Activated CD4-positive, CD25-positive, alpha-beta regulatory T cell (primary cell): ENCODE results near the gene SPCS3.
"Not testable (repeated sequence)": the region's sequence is repeated elsewhere in the genome, so short reads cannot be mapped to it uniquely, and the experiment has no call there.

ENCODE experiments used
- DNase-seq, 4 experiments: peaks; one replicate each; lab custom pipeline; 2025; lab: John Stamatoyannopoulos, UW

The SPCS3 gene

GRCh38 chr4:176346836-176347235, 27.1 kb downstream of the SPCS3 start:
- DNase-seq: not testable (repeated sequence)

GRCh38 chr4:176350671-176351070, 30.9 kb downstream of the SPCS3 start:
- no peak for DNase-seq

DNA sequence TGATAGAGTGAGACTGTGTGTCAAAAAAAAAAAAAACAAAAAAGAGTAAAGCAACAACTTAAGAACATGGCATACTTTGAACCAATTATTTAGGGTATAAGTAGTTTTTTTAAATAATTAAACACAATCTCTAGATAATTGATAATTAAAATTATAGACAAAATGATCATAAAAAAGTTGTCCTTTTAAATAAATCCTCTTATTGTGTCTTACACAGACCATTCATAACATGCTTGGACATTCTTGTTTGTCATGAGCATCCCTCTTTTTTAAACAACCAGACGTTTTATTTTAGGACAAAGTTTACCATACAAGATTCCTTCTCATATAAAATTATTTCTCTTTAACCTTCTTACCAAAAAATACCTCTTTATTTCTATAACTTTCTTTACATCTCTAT, 35.1 kb downstream of the SPCS3 start:
- DNase-seq: no peak

- no peak for DNase-seq
Observed at GRCh38 chr4:176357359-176358082, 37.8 kb downstream of the SPCS3 start.

DNA sequence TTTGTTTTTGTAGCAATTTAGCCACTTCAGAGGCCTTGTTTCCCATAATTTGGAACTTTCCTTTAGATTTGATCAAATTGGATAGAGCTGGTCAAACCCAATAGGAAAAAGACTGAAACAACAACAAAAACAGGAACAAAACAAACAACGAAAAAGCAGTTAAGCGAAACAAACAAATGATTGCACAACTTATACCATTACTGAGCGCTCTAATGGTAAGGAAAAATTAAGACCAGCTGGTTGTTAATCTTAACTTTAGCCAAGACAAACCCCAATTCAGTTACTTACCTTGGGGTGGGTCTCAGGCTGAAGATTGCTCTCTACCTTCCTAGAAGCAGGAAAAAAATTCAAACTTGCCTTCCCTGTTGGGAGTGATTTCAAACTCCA, 38.3 kb downstream of the SPCS3 start:
- DNase-seq: no peak

DNA sequence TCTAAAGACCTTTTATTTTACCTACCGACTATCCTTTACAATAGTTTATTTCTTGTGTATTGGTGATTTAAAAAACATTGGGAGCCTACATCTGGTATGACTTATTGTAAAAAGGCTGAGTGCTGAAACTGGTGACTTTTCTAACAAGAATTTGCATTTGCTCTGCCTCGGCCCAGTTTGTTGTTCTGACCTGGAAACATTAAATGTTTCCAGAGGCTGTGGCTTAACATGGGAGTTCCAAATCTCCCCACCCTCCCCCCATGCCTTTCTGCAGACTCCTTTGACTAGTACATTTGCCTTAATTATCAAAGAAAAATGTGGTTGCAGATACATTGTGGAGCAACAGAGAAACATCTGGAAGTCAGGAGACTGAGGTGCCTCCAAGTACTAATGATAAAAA, 39.8 kb downstream of the SPCS3 start:
- no peak for DNase-seq

DNA sequence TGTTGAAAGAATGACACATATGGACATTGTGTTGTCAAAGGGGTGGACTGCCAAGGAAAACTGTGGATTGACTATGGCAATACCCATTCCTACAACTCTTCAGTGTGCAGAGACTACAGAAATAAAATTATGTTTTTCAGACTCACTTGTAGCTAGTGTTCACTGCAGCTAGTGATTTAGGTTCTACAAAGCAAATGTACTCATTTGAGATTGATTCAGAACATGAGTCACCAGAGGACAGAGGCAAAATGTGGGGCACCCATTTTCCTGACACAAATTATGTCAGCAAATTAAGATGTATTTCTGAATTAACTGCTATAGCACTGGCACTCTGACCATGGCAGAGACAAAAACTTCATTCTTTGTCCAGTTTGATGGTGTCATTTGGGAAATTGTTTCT, 40.7 kb downstream of the SPCS3 start:
- no peak for DNase-seq

DNA sequence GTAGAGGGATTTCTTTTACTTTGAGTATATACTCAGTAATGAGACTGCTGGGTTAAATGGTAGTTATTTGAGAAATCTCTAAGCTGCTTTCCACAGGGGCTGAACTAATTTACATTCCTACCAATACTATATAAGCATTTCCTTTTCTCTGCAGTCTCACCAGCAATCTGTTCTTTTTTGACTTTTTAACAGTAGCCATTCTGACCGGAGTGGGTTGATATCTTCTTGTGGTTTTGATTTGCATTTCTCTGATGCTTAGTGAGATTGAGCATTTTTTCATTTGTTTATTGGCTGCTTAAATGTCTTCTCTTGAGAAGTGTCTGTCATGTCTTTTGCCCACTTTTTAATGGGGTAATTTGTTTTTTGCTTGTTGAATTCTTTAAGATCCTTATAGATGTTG, 43.3 kb downstream of the SPCS3 start:
- no peak for DNase-seq

GRCh38 chr4:176367771-176368465, 48.2 kb downstream of the SPCS3 start:
- DNase-seq: no peak

DNA sequence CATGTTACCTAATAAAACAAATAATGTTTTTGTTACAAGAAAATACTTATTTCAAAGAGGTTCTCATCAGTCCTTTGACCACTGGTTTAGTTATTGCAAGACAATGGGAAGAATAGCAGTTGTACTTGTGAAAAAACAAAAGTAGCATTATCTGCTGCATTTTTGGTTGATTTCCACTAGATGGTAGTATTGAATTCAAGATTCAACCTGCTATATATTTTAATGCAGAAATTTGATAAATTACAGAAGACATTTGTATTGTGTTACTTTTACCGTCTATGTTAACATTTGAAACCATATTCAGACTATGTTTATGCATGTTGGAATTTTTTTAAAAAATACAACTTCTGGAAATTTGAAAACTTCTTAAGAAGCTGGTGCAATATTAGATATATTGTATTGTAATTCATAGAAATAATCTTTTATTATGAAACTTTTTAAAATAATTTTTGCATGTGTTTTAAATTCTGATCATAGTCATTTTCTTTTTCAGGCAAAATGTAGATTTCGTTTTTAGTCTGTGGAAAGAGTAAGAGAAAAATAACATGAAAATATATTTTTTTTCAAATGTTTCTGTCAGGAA, 56.4 kb downstream of the SPCS3 start:
- DNase-seq: no peak

GRCh38 chr4:176377780-176378179, 58.0 kb downstream of the SPCS3 start:
- DNase-seq: no peak

GRCh38 chr4:176380352-176381157, 60.8 kb downstream of the SPCS3 start:
- no peak for DNase-seq
